HEK293 (cell line): ENCODE measurements around the gene RNF40.

ENCODE experiments used
- ELK4 ChIP-seq: IDR thresholded peaks from 2 replicates; pipeline ENCODE4 v1.6.1; 2011; ENCODE audit warnings: mild to moderate bottlenecking, low read depth, low read length, borderline replicate concordance
- FEZF1 ChIP-seq: fragments of 450-650 bp; formaldehyde crosslinking; IDR thresholded peaks from 2 replicates; pipeline ENCODE4 v1.5.1; 2016; ENCODE audit warnings: missing biosample characterization, missing genetic modification characterization
- GLIS2 ChIP-seq: fragments of 450-650 bp; formaldehyde crosslinking; IDR thresholded peaks from 2 replicates; pipeline ENCODE4 v1.5.1; 2016; ENCODE audit warnings: missing biosample characterization, missing genetic modification characterization
- HOXA7 ChIP-seq: sonication (generic); formaldehyde crosslinking; IDR thresholded peaks from 2 replicates; pipeline ENCODE4 v1.8.1; 2022; ENCODE audit warnings: missing genetic modification reagents, borderline replicate concordance
- KLF8 ChIP-seq: fragments of 450-650 bp; formaldehyde crosslinking; IDR thresholded peaks from 2 replicates; pipeline ENCODE4 v1.5.1; 2016; ENCODE audit warnings: missing biosample characterization, missing genetic modification characterization
- OVOL3 ChIP-seq: fragments of 450-650 bp; formaldehyde crosslinking; IDR thresholded peaks from 2 replicates; pipeline ENCODE4 v1.5.1; 2016; ENCODE audit warnings: missing biosample characterization, missing genetic modification characterization
- PRDM1 ChIP-seq: fragments of 450-650 bp; formaldehyde crosslinking; IDR thresholded peaks from 2 replicates; pipeline ENCODE4; 2016; ENCODE audit warnings: missing biosample characterization, missing genetic modification characterization
- SP7 ChIP-seq: fragments of 450-650 bp; formaldehyde crosslinking; IDR thresholded peaks from 2 replicates; pipeline ENCODE4 v1.5.1; 2016; ENCODE audit warnings: missing biosample characterization, missing genetic modification characterization
- WT1 ChIP-seq: fragments of 450-650 bp; formaldehyde crosslinking; IDR thresholded peaks from 2 replicates; pipeline ENCODE4 v1.5.1; 2016; ENCODE audit warnings: missing biosample characterization, missing genetic modification characterization
- ZEB2 ChIP-seq: fragments of 450-650 bp; formaldehyde crosslinking; IDR thresholded peaks from 2 replicates; pipeline ENCODE4 v1.5.1; 2016; ENCODE audit warnings: missing biosample characterization, missing genetic modification characterization
- ZFHX2 ChIP-seq: fragments of 450-650 bp; formaldehyde crosslinking; conservative IDR thresholded peaks from 2 replicates; pipeline ENCODE4 v1.5.1; 2016; ENCODE audit warnings: missing biosample characterization, missing genetic modification characterization
- ZFP41 ChIP-seq: fragments of 450-650 bp; formaldehyde crosslinking; IDR thresholded peaks from 2 replicates; pipeline ENCODE4 v1.5.1; 2016; ENCODE audit warnings: missing biosample characterization, missing genetic modification characterization, borderline replicate concordance
- ZNF10 ChIP-seq: fragments of 450-650 bp; formaldehyde crosslinking; IDR thresholded peaks from 2 replicates; pipeline ENCODE4 v1.5.1; 2017; ENCODE audit warnings: missing biosample characterization, missing genetic modification characterization
- ZNF121 ChIP-seq: fragments of 450-650 bp; formaldehyde crosslinking; IDR thresholded peaks from 2 replicates; pipeline ENCODE4 v1.5.1; 2016; ENCODE audit warnings: missing biosample characterization, missing genetic modification characterization
- ZNF155 ChIP-seq: fragments of 450-650 bp; formaldehyde crosslinking; IDR thresholded peaks from 2 replicates; pipeline ENCODE4 v1.5.1; 2016; ENCODE audit warnings: missing biosample characterization, missing genetic modification characterization
- ZNF16 ChIP-seq: fragments of 450-650 bp; formaldehyde crosslinking; IDR thresholded peaks from 2 replicates; pipeline ENCODE4 v1.5.1; 2016; ENCODE audit warnings: low read depth, missing biosample characterization, missing genetic modification characterization
- ZNF169 ChIP-seq: fragments of 450-650 bp; formaldehyde crosslinking; IDR thresholded peaks from 2 replicates; pipeline ENCODE4 v1.5.1; 2016; ENCODE audit warnings: missing biosample characterization, missing genetic modification characterization
- ZNF175 ChIP-seq: fragments of 450-650 bp; formaldehyde crosslinking; IDR thresholded peaks from 2 replicates; pipeline ENCODE4 v1.5.1; 2016; ENCODE audit warnings: missing biosample characterization, missing genetic modification characterization
- ZNF23 ChIP-seq: fragments of 450-650 bp; formaldehyde crosslinking; IDR thresholded peaks from 2 replicates; pipeline ENCODE4 v1.5.1; 2016; ENCODE audit warnings: missing biosample characterization, missing genetic modification characterization, borderline replicate concordance
- ZNF248 ChIP-seq: fragments of 450-650 bp; formaldehyde crosslinking; IDR thresholded peaks from 2 replicates; pipeline ENCODE4 v1.5.1; 2017; ENCODE audit warnings: missing biosample characterization, missing genetic modification characterization
- ZNF302 ChIP-seq: fragments of 450-650 bp; formaldehyde crosslinking; IDR thresholded peaks from 2 replicates; pipeline ENCODE4 v1.5.1; 2016; ENCODE audit warnings: missing biosample characterization, missing genetic modification characterization, low read depth
- ZNF311 ChIP-seq: fragments of 450-650 bp; formaldehyde crosslinking; IDR thresholded peaks from 2 replicates; pipeline ENCODE4 v1.5.1; 2017; ENCODE audit warnings: missing biosample characterization, missing genetic modification characterization, borderline replicate concordance
- ZNF354C ChIP-seq: fragments of 450-650 bp; formaldehyde crosslinking; IDR thresholded peaks from 2 replicates; pipeline ENCODE4 v1.5.1; 2016; ENCODE audit warnings: missing biosample characterization, missing genetic modification characterization, low read depth, borderline replicate concordance
- ZNF404 ChIP-seq: fragments of 450-650 bp; formaldehyde crosslinking; IDR thresholded peaks from 2 replicates; pipeline ENCODE4 v1.5.1; 2017; ENCODE audit warnings: missing biosample characterization, missing genetic modification characterization
- ZNF426 ChIP-seq: fragments of 450-650 bp; formaldehyde crosslinking; IDR thresholded peaks from 2 replicates; pipeline ENCODE4 v1.5.1; 2017; ENCODE audit warnings: missing biosample characterization, missing genetic modification characterization, mild to moderate bottlenecking, inconsistent platforms, moderate library complexity
- ZNF433 ChIP-seq: fragments of 450-650 bp; formaldehyde crosslinking; IDR thresholded peaks from 2 replicates; pipeline ENCODE4 v1.5.1; 2016; ENCODE audit warnings: missing biosample characterization, missing genetic modification characterization, low read depth
- ZNF473 ChIP-seq: fragments of 450-650 bp; formaldehyde crosslinking; IDR thresholded peaks from 2 replicates; pipeline ENCODE4 v1.5.1; 2017; ENCODE audit warnings: missing biosample characterization, missing genetic modification characterization
- ZNF501 ChIP-seq: fragments of 450-650 bp; formaldehyde crosslinking; IDR thresholded peaks from 2 replicates; pipeline ENCODE4 v1.5.1; 2016; ENCODE audit warnings: missing biosample characterization, missing genetic modification characterization
- ZNF521 ChIP-seq: fragments of 450-650 bp; formaldehyde crosslinking; IDR thresholded peaks from 2 replicates; pipeline ENCODE4 v1.5.1; 2017; ENCODE audit warnings: missing biosample characterization, mild to moderate bottlenecking, missing genetic modification characterization
- ZNF544 ChIP-seq: fragments of 450-650 bp; formaldehyde crosslinking; IDR thresholded peaks from 2 replicates; pipeline ENCODE4 v1.5.0; 2017; ENCODE audit warnings: missing biosample characterization, missing genetic modification characterization
- ZNF549 ChIP-seq: fragments of 450-650 bp; IDR thresholded peaks from 2 replicates; pipeline ENCODE4 v1.5.1; 2018; ENCODE audit warnings: missing biosample characterization, missing genetic modification characterization, mild to moderate bottlenecking, inconsistent platforms, moderate library complexity
- ZNF555 ChIP-seq: fragments of 450-650 bp; formaldehyde crosslinking; conservative IDR thresholded peaks from 2 replicates; pipeline ENCODE4 v1.5.1; 2017; ENCODE audit warnings: missing biosample characterization, mild to moderate bottlenecking, missing genetic modification characterization, inconsistent platforms
- ZNF610 ChIP-seq: fragments of 450-650 bp; formaldehyde crosslinking; IDR thresholded peaks from 2 replicates; pipeline ENCODE4 v1.5.1; 2016; ENCODE audit warnings: missing biosample characterization, missing genetic modification characterization, borderline replicate concordance
- ZNF621 ChIP-seq: fragments of 450-650 bp; formaldehyde crosslinking; IDR thresholded peaks from 2 replicates; pipeline ENCODE4 v1.5.1; 2017; ENCODE audit warnings: missing biosample characterization, missing genetic modification characterization
- ZNF624 ChIP-seq: fragments of 450-650 bp; formaldehyde crosslinking; IDR thresholded peaks from 2 replicates; pipeline ENCODE4 v1.5.1; 2017; ENCODE audit warnings: missing biosample characterization, missing genetic modification characterization
- ZNF639 ChIP-seq: fragments of 450-650 bp; formaldehyde crosslinking; IDR thresholded peaks from 2 replicates; pipeline ENCODE4 v1.5.1; 2016; ENCODE audit warnings: missing biosample characterization, missing genetic modification characterization
- ZNF692 ChIP-seq: fragments of 450-650 bp; formaldehyde crosslinking; IDR thresholded peaks from 2 replicates; pipeline ENCODE4 v1.5.1; 2016; ENCODE audit warnings: missing biosample characterization, missing genetic modification characterization
- ZNF791 ChIP-seq: fragments of 450-650 bp; formaldehyde crosslinking; IDR thresholded peaks from 2 replicates; pipeline ENCODE4 v1.5.1; 2016; ENCODE audit warnings: missing biosample characterization, missing genetic modification characterization
- ZSCAN23 ChIP-seq: fragments of 450-650 bp; formaldehyde crosslinking; IDR thresholded peaks from 2 replicates; pipeline ENCODE4 v1.5.1; 2016; ENCODE audit warnings: missing biosample characterization, missing genetic modification characterization
- ZSCAN30 ChIP-seq: fragments of 450-650 bp; IDR thresholded peaks from 2 replicates; pipeline ENCODE4 v1.5.1; 2018; ENCODE audit warnings: missing biosample characterization, mild to moderate bottlenecking, missing genetic modification characterization, moderate library complexity

Gene RNF40

GRCh38 chr16:30786936-30787612 is 25.0 kb downstream of the RNF40 start, which contains the start of gene ZNF629 (continued):
- TF ChIP-seq ZNF610 (tag by site-specific recombination), result peak; percentile 80
- TF ChIP-seq ZNF549 (tag by site-specific recombination), result no peak
- peak; percentile 58; the same call in 1 of the 2 replicates for TF ChIP-seq ZSCAN23 (tag by site-specific recombination)
- TF ChIP-seq ZNF248, result no peak
- TF ChIP-seq ZNF121 (tag by site-specific recombination), result no peak
- TF ChIP-seq HOXA7 (CRISPR knock-in tag), result no peak
- TF ChIP-seq ZNF155 (tag by site-specific recombination), result no peak
- no peak for TF ChIP-seq ZNF521 (tag by site-specific recombination)
- TF ChIP-seq ZNF10 (tag by site-specific recombination), result no peak
- TF ChIP-seq ZNF311 (tag by site-specific recombination), result no peak
- TF ChIP-seq ZNF791, result no peak
- TF ChIP-seq ZNF555 (tag by site-specific recombination), result no peak
- TF ChIP-seq ZNF624 (tag by site-specific recombination), result no peak
- no peak for TF ChIP-seq PRDM1
- no peak for TF ChIP-seq FEZF1 (tag by site-specific recombination)
- TF ChIP-seq ZSCAN30 (tag by site-specific recombination), result peak; percentile 86
- no peak for TF ChIP-seq GLIS2 (tag by site-specific recombination)
- TF ChIP-seq ELK4, result no peak; the same call in 1 of the 2 replicates
- no peak for TF ChIP-seq OVOL3
- no peak for TF ChIP-seq ZFP41
- no peak; the same call in 1 of the 2 replicates for TF ChIP-seq ZNF23
- no peak for TF ChIP-seq ZNF621 (tag by site-specific recombination)
- TF ChIP-seq WT1, result peak; percentile 46; the same call in 1 of the 2 replicates
- no peak for TF ChIP-seq ZNF404
- peak; percentile 85 for TF ChIP-seq ZNF692
- no peak for TF ChIP-seq ZNF169 (tag by site-specific recombination)
- no peak for TF ChIP-seq ZNF426 (tag by site-specific recombination)
- no peak for TF ChIP-seq ZNF354C (tag by site-specific recombination)
- no peak for TF ChIP-seq ZNF544 (tag by site-specific recombination)
- no peak for TF ChIP-seq ZNF473 (tag by site-specific recombination)
- peak; percentile 90 for TF ChIP-seq KLF8 (tag by site-specific recombination)
- peak; percentile 70; the same call in 1 of the 2 replicates for TF ChIP-seq SP7 (tag by site-specific recombination)
- no peak for TF ChIP-seq ZNF302 (tag by site-specific recombination)
- TF ChIP-seq ZEB2 (tag by site-specific recombination), result no peak; the same call in none of the 2 replicates
- TF ChIP-seq ZNF16, result no peak
- peak; percentile 40; the same call in 1 of the 2 replicates for TF ChIP-seq ZNF501 (tag by site-specific recombination)
- no peak for TF ChIP-seq ZNF433 (tag by site-specific recombination)
- peak; percentile 92 for TF ChIP-seq ZNF639
- no peak; the same call in 1 of the 2 replicates for TF ChIP-seq ZFHX2 (tag by site-specific recombination)
- no peak for TF ChIP-seq ZNF175 (tag by site-specific recombination)
